ENCODE results near the gene GAD1. TPM values are rescaled to one million over a fixed set of nuclear protein-coding genes. Genes with fewer than 3 reads are reported as not detected.

GAD1 gene
- total RNA-seq, 1 donor from 2014 or later, result 0.44 TPM

- no peak overlapping the region for H3K27ac Mint-ChIP-seq (ENCODE audit: unreplicated experiment)
- no peak overlapping the region for H3K4me3 Mint-ChIP-seq (ENCODE audit: unreplicated experiment)
- H3K4me1 Mint-ChIP-seq (ENCODE audit: low read depth, unreplicated experiment), result no peaks in the 10 kb centered on the region
- no peak for TF ChIP-seq CTCF (IDR thresholded peaks at IDR 0.05; ENCODE audit: partially characterized antibody, unreplicated experiment)
- no peak for DNase-seq
- H3K36me3 Mint-ChIP-seq (ENCODE audit: unreplicated experiment), result peaks cover 6% of the 10 kb centered on the region
- H3K27me3 Mint-ChIP-seq (ENCODE audit: unreplicated experiment), result no peaks in the 10 kb centered on the region
- no peaks in the 10 kb centered on the region for H3K9me3 Mint-ChIP-seq (ENCODE audit: unreplicated experiment)
These were observed 27.0 kb downstream of the GAD1 start for GRCh38 chr2:170843656-170844055.

GRCh38 chr2:170845343-170845742 is 28.7 kb downstream of the GAD1 start:
- no peak for TF ChIP-seq CTCF (IDR thresholded peaks at IDR 0.05; ENCODE audit: partially characterized antibody, unreplicated experiment)
- no peaks in the 10 kb centered on the region for H3K4me1 Mint-ChIP-seq (ENCODE audit: low read depth, unreplicated experiment)
- no peaks in the 10 kb centered on the region for H3K36me3 Mint-ChIP-seq (ENCODE audit: unreplicated experiment)
- no peak overlapping the region for H3K27ac Mint-ChIP-seq (ENCODE audit: unreplicated experiment)
- no peak overlapping the region for H3K4me3 Mint-ChIP-seq (ENCODE audit: unreplicated experiment)
- H3K9me3 Mint-ChIP-seq (ENCODE audit: unreplicated experiment), result peaks cover 2% of the 10 kb centered on the region
- peak; percentile 35 for DNase-seq
- no peaks in the 10 kb centered on the region for H3K27me3 Mint-ChIP-seq (ENCODE audit: unreplicated experiment)

GRCh38 chr2:170846314-170846713 is 29.6 kb downstream of the GAD1 start:
- H3K27ac Mint-ChIP-seq (ENCODE audit: unreplicated experiment), result no peak overlapping the region
- H3K4me3 Mint-ChIP-seq (ENCODE audit: unreplicated experiment), result no peak overlapping the region
- peaks cover 2% of the 10 kb centered on the region for H3K9me3 Mint-ChIP-seq (ENCODE audit: unreplicated experiment)
- H3K4me1 Mint-ChIP-seq (ENCODE audit: low read depth, unreplicated experiment), result no peaks in the 10 kb centered on the region
- H3K27me3 Mint-ChIP-seq (ENCODE audit: unreplicated experiment), result no peaks in the 10 kb centered on the region
- no peak for TF ChIP-seq CTCF (IDR thresholded peaks at IDR 0.05; ENCODE audit: partially characterized antibody, unreplicated experiment)
- no peaks in the 10 kb centered on the region for H3K36me3 Mint-ChIP-seq (ENCODE audit: unreplicated experiment)
- DNase-seq, result no peak

- Mint-ChIP-seq H3K4me1 (ENCODE audit: low read depth, unreplicated experiment) (no peaks in the 10 kb centered on the region), H3K9me3 (ENCODE audit: unreplicated experiment) (peaks cover 2% of the 10 kb centered on the region), H3K4me3 (ENCODE audit: unreplicated experiment) (no peak overlapping the region), H3K27me3 (ENCODE audit: unreplicated experiment) (no peaks in the 10 kb centered on the region), H3K36me3 (ENCODE audit: unreplicated experiment) (no peaks in the 10 kb centered on the region), H3K27ac (ENCODE audit: unreplicated experiment) (no peak overlapping the region)
- TF ChIP-seq CTCF (IDR thresholded peaks at IDR 0.05; ENCODE audit: partially characterized antibody, unreplicated experiment), result no peak
- DNase-seq, result no peak
These were observed 31.0 kb downstream of the GAD1 start for GRCh38 chr2:170847716-170848115.

GRCh38 chr2:170848587-170848986 is 31.9 kb downstream of the GAD1 start:
- Mint-ChIP-seq H3K4me1 (ENCODE audit: low read depth, unreplicated experiment) (no peaks in the 10 kb centered on the region), H3K27me3 (ENCODE audit: unreplicated experiment) (no peaks in the 10 kb centered on the region), H3K9me3 (ENCODE audit: unreplicated experiment) (peaks cover 2% of the 10 kb centered on the region), H3K4me3 (ENCODE audit: unreplicated experiment) (no peak overlapping the region), H3K36me3 (ENCODE audit: unreplicated experiment) (no peaks in the 10 kb centered on the region), H3K27ac (ENCODE audit: unreplicated experiment) (no peak overlapping the region)
- no peak for TF ChIP-seq CTCF (IDR thresholded peaks at IDR 0.05; ENCODE audit: partially characterized antibody, unreplicated experiment)
- no peak for DNase-seq

Measured in glutamatergic neuron (in vitro differentiated cells).